HG02588 (cell line): ENCODE data around the gene MCUB.
"Not testable (repeated sequence)": the region's sequence is repeated elsewhere in the genome, so short reads cannot be mapped to it uniquely, and the experiment has no call there.

ENCODE experiments used
- ATAC-seq: cut with Tn5 transposase; IDR thresholded peaks from one replicate; pipeline ENCODE4 v1.9.1; 2021; ENCODE audit warnings: mild to moderate bottlenecking, moderate library complexity; ENCODE audit not compliant: unreplicated experiment

Gene MCUB

DNA sequence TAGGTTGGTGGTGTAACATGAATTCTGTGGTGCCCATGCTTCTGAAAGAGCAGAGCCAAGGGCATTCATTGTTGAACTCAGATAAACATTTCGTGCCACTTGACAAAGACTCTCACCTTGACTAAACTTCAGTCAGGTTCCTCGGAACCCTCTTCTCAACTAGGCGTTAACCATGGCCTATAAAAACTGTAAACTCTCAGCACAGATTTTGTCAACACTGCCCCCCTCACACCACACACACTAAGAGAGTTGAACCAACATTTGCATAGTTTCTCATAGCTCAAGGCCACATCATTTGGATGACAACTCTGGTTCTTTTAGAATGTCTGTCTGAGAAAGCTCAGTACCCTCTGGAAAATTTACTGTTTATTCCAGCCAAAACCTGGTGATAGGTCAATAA is 115.1 kb downstream of the MCUB start:
- ATAC-seq = peak; percentile 72

GRCh38 chr4:109675843-109676242 is 115.8 kb downstream of the MCUB start:
- ATAC-seq = no peak

DNA sequence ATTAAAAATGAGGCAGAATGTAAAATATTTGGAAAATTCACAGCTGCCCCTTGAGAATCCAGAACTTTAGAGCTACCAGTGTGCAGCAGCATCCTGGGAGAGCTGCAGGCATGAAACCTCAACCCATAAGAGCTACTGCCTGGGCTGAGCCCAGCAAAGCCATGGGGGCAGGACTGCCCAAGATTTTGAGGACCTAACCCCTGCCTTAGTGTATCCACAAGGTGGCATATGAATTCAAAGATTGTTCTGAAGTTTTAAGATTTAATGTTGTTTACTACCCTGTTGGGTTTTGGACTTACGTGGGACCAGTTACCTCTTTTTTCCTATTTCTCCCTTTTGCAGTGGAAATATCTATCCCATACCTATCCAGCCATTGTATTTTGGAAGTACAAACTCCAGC is 116.8 kb downstream of the MCUB start:
- no peak for ATAC-seq

GRCh38 chr4:109678472-109678871 is 118.4 kb downstream of the MCUB start:
- ATAC-seq = not testable (repeated sequence)

GRCh38 chr4:109678925-109679324 is 118.9 kb downstream of the MCUB start:
- ATAC-seq = not testable (repeated sequence)

- ATAC-seq = no peak
These were observed 122.8 kb downstream of the MCUB start for GRCh38 chr4:109682875-109683274.

DNA sequence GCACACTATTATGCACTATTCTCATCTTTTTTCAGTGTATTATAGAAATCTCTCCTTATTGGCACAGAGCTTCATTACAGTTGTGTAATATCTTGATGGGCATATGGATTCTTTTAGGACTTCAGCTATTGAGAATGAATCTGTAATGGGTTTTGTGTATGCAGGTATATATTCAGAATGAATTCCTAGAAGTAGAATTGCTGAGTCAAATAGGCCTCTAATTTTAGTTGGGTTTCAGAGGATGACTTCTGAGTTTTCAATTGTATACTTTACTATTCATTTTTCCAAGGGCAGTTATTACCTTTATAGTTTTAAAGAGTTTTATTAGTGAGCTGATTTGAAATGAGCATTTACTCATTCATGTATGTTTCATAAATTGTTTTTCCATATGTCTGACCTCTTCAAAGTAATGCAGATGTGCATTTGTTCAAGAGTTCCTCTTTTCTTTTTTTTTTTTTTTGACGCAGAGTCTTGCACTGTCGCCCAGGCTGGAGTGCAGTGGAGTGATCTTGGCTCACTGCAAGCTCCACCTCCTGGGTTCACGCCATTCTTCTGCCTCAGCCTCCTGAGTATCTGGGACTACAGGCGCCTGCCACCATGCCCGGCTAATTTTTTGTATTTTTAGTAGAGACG is 123.7 kb downstream of the MCUB start:
- ATAC-seq = no peak

DNA sequence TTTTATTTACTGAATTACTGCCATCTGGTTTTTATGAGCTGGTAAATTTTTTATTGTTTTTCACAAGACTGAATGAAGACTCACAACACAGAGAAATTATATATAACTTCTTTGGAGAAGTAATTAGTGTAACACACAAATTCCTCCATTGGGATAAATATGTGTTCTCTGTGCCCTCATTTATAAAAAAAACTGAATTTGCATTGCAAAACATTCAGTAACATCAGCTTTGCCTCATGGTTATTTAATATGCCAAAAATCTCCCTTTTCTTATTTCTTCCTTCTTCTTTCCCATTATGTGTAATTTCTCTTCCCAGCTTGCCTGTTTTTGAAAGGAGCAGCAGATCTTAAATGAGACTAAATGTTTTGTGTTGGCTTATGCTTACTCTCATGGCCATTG is 124.7 kb downstream of the MCUB start:
- ATAC-seq = no peak

DNA sequence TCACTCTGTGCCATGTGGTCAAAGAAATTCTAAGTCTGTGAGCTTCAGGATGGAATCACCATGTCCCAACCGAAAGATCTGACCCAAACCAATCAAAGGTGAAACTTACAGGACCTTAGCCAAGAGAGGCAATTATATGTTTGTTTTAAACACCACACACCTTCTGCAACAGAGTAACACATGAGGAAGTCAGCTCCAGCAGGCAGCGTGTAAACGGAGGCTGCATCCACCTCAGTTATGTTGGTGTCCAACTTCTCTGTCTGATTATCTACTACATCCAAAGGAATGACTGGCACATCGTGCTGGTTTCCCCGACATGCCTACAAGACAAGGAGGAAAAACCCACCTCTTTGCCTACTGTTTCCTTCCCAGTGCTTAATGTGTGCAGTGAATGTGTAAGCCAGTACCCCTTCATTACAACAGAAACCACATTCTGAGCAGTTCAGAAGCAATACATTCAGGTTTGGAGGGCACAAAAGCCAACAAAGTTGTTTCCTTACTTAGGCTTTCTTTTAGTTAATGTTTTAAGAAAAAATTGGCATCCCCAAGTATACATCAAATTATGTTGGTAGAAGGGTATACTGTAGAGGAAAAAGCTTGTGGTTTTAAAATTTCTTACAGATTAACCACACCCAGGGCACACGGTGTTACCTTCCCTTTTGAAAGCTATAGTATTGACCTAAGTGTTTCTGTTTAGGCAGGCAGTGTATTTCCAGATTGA is 130.8 kb downstream of the MCUB start:
- ATAC-seq = peak; percentile 82

DNA sequence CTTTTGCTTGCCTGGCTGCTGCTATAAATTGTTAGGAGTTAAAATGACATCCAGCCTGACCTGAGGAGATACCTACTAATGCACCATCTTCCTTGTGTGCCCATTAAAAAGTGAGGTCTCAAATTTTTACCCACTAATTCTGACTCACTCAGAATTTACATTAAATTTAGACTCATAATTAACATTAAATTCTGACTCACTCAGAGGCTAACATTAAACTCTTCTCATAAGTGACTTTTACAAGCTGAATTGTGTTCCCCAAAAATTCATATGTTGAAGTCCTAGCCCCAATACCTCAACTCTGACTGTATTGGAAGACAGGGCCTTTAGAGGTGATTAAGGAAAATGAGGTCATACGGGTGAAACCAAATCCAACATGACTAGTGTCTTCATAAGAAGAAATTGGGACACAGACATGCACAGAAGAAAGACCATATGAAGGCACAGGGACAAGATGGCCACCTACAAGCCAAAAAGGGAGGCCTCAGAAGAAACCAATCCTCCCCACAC is 131.4 kb downstream of the MCUB start:
- ATAC-seq = peak; percentile 14

- ATAC-seq = no peak
These were observed 138.6 kb downstream of the MCUB start for GRCh38 chr4:109698656-109699055.

- no peak for ATAC-seq
These were observed 139.6 kb downstream of the MCUB start for GRCh38 chr4:109699553-109700225.

GRCh38 chr4:109701566-109702410 is 141.7 kb downstream of the MCUB start:
- ATAC-seq = peak; percentile 1

GRCh38 chr4:109702950-109703663 is 143.1 kb downstream of the MCUB start, which contains the start of gene CASP6:
CASP6 (minus strand) TSS chr4:109703445; CDS start chr4:109703395, 50 bp downstream.
- peak; percentile 68 for ATAC-seq

GRCh38 chr4:109703664-109704361 is 143.8 kb downstream of the MCUB start:
- no peak for ATAC-seq

GRCh38 chr4:109708435-109708834 is 148.4 kb downstream of the MCUB start:
- ATAC-seq = no peak

- peak; percentile 89 for ATAC-seq
These were observed 148.9 kb downstream of the MCUB start for GRCh38 chr4:109708990-109709389.

DNA sequence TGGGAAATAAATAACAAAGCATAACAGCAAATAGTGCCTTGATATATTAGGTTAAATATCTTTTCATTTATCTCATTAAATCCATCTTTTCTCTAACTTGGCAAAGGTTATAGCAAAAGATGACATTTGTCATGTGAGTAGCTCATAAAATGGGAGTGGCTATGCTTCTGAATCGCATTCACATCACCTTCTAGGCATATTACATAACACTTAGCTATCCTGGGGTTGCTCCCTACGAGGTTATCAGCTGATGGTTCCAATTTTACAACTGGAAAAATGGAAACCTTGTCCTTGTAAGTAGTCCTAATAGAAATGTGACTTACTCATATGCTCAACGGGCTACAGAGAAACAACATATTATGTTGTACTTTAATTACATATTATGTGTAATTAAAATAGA is 153.5 kb downstream of the MCUB start:
- no peak for ATAC-seq

GRCh38 chr4:109718759-109719158 is 158.7 kb downstream of the MCUB start:
- no peak for ATAC-seq

DNA sequence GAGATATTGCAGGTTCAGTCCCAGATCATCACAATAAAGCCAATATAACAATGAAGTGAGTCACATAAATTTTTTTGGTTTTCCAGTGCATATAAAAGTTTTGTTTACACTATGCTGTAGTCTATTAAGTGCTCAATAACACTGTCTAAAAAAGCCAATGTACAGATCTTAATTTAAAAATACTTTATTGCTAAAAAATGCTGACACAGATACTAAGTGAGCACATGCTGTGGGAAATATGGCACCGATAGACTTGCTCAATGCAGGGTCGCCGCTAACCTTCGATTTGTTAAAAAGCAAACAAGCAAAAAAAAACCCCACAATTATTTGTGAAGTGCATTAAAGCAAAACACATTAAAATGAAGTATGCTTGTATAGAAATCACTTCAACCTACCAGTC is 159.6 kb downstream of the MCUB start:
- ATAC-seq = no peak
